ENCODE results near the gene RAB23. TPM values are rescaled to one million over a fixed set of nuclear protein-coding genes. Genes with fewer than 3 reads are reported as not detected.

Gene RAB23
- total RNA-seq, result 33.8 and 35.2 TPM in 2 replicates
- long read RNA-seq, full-length matches to known transcripts, result 25 of 57 reads
- long read RNA-seq, partial matches to known transcripts, result 8 of 57 reads
- long read RNA-seq, other reads (novel, unspliced or antisense), result 24 of 57 reads

DNA sequence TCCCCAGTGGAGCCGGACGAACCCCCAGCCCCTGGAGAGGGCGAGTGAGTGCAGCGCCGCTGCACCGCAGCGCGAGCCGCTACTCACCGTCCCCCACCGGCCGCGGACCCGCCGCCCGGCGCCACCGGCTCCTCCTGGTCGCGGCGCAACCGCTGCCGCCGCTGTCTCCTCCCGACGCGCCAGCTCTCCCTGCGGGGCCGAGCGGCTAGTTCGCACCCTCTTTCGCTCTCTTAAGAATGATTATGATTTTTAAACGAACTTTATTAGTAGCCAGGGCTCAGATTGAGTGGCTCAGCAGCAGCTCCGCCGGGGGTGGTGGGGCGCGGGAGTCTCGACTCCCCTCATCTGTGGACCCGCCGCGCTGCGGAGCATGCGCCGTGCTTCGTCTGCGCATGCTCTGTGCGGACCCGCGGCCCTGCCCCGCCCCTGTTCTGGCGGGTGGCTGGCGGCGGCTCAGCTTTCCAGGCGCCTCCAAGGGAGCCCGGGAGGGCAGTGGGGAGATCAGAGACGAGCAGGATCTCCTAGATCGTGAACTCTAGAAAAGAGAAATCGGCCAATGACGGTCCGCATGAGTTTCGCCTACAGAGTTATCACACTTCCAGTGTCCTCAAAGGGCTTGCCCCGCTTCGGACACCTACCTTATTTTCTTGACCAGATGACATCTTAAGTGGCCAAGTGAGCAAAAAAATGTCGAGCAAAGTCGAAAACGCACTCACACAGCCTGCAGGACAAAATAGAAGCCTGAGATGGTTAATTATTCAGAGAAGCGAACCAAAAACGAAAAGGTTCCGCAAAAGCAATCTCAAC, at the start of gene RAB23:
Gene RAB23 (minus strand): TSS at position 372 of the 807 bp plus-strand sequence. CDS start 11,927 bp downstream, outside the sequence.
- peak; percentile 97 for DNase-seq (ENCODE audit: extremely low spot score, unreplicated experiment)
- Mint-ChIP-seq H3K4me3 (ENCODE audit: unreplicated experiment) (peak within 1 kb of the TSS; percentile 97), H3K27ac (ENCODE audit: unreplicated experiment) (peak within 1 kb of the TSS; percentile 99), H3K27me3 (ENCODE audit: unreplicated experiment) (no peaks in the 10 kb centered on the region), H3K36me3 (ENCODE audit: unreplicated experiment) (peaks cover 3% of the 10 kb centered on the region), H3K4me1 (ENCODE audit: unreplicated experiment) (peaks cover 53% of the 10 kb centered on the region), H3K9me3 (ENCODE audit: unreplicated experiment) (peaks cover 10% of the 10 kb centered on the region)
- TF ChIP-seq CTCF (IDR thresholded peaks at IDR 0.05), result no peak

DNA sequence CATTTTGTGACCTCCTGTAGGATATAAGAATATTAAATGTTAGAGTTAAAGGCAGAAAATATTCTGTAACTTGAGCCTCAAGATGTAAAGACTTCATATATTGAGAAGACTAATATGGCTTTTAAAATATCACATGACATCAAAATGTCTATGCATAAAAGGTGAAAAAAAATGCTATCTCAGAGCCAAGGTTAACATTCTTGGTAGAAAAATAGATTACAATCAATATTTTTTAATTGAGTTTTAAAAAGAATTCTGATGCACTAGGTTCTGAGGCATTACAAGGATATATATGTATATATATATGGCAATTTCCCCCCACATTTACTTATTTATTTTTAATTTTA, 46.2 kb upstream of the RAB23 start:
- no peaks in the 10 kb centered on the region for H3K27me3 Mint-ChIP-seq (ENCODE audit: unreplicated experiment)
- H3K36me3 Mint-ChIP-seq (ENCODE audit: unreplicated experiment), result no peaks in the 10 kb centered on the region
- no peak overlapping the region for H3K4me3 Mint-ChIP-seq (ENCODE audit: unreplicated experiment)
- peaks cover 4% of the 10 kb centered on the region for H3K9me3 Mint-ChIP-seq (ENCODE audit: unreplicated experiment)
- DNase-seq (ENCODE audit: extremely low spot score, unreplicated experiment), result no peak
- peaks cover 44% of the 10 kb centered on the region for H3K4me1 Mint-ChIP-seq (ENCODE audit: unreplicated experiment)
- TF ChIP-seq CTCF (IDR thresholded peaks at IDR 0.05), result no peak
- H3K27ac Mint-ChIP-seq (ENCODE audit: unreplicated experiment), result peak overlapping the region; percentile 96

- H3K27ac Mint-ChIP-seq (ENCODE audit: unreplicated experiment), result peak overlapping the region; percentile 96
- TF ChIP-seq CTCF (IDR thresholded peaks at IDR 0.05), result peak; percentile 78
- H3K9me3 Mint-ChIP-seq (ENCODE audit: unreplicated experiment), result no peaks in the 10 kb centered on the region
- DNase-seq (ENCODE audit: extremely low spot score, unreplicated experiment), result peak; percentile 86
- H3K36me3 Mint-ChIP-seq (ENCODE audit: unreplicated experiment), result no peaks in the 10 kb centered on the region
- peak overlapping the region; percentile 14 for H3K4me3 Mint-ChIP-seq (ENCODE audit: unreplicated experiment)
- H3K4me1 Mint-ChIP-seq (ENCODE audit: unreplicated experiment), result peaks cover 49% of the 10 kb centered on the region
- H3K27me3 Mint-ChIP-seq (ENCODE audit: unreplicated experiment), result no peaks in the 10 kb centered on the region
Observed at GRCh38 chr6:57267586-57268293, 45.6 kb upstream of the RAB23 start.

GRCh38 chr6:57265755-57266221, 43.7 kb upstream of the RAB23 start:
- Mint-ChIP-seq H3K36me3 (ENCODE audit: unreplicated experiment) (no peaks in the 10 kb centered on the region), H3K27me3 (ENCODE audit: unreplicated experiment) (no peaks in the 10 kb centered on the region), H3K4me1 (ENCODE audit: unreplicated experiment) (peaks cover 60% of the 10 kb centered on the region), H3K27ac (ENCODE audit: unreplicated experiment) (peak overlapping the region; percentile 96), H3K9me3 (ENCODE audit: unreplicated experiment) (no peaks in the 10 kb centered on the region), H3K4me3 (ENCODE audit: unreplicated experiment) (peak overlapping the region; percentile 65)
- no peak for DNase-seq (ENCODE audit: extremely low spot score, unreplicated experiment)
- no peak for TF ChIP-seq CTCF (IDR thresholded peaks at IDR 0.05)

DNA sequence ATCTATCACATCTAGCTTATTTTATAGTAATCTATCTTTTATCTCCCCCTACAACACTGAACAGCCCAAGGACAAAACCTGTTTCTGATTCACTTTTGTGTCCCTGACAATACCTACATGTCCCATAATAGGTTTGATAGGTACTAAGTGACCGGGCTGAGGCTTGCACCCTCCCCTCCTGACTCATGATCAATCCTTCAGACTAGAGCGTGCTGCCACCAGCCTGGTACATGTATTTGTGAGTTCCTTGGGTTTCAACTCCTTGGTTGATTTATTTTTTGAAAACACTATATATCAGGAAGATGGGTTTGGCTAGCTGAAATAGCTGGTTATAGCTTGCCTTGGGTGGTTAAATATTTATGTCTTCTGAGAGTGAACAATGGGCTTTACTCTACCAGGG, 41.6 kb upstream of the RAB23 start:
- Mint-ChIP-seq H3K36me3 (ENCODE audit: unreplicated experiment) (no peaks in the 10 kb centered on the region), H3K27ac (ENCODE audit: unreplicated experiment) (peak overlapping the region; percentile 86), H3K4me1 (ENCODE audit: unreplicated experiment) (peaks cover 72% of the 10 kb centered on the region), H3K27me3 (ENCODE audit: unreplicated experiment) (no peaks in the 10 kb centered on the region), H3K4me3 (ENCODE audit: unreplicated experiment) (no peak overlapping the region), H3K9me3 (ENCODE audit: unreplicated experiment) (no peaks in the 10 kb centered on the region)
- no peak for TF ChIP-seq CTCF (IDR thresholded peaks at IDR 0.05)
- DNase-seq (ENCODE audit: extremely low spot score, unreplicated experiment), result no peak
